Neuron (in vitro differentiated cells): Measurements from ENCODE around the gene AGXT.

Experiments
- H2AFZ ChIP-seq: one replicate; pipeline ENCODE4 v1.6.1; 2013; ENCODE audit warnings: low read depth, mild to moderate bottlenecking, inconsistent platforms, low read length, moderate library complexity
- H3K27me3 ChIP-seq: one replicate; pipeline ENCODE4 v1.6.1; 2013; ENCODE audit warnings: low read length; ENCODE audit not compliant: insufficient read depth
- H3K36me3 ChIP-seq: one replicate; pipeline ENCODE4 v1.6.1; 2013; ENCODE audit warnings: low read length; ENCODE audit not compliant: insufficient read depth
- H3K4me1 ChIP-seq: one replicate; pipeline ENCODE4 v1.6.1; 2013; ENCODE audit warnings: low read length; ENCODE audit not compliant: insufficient read depth
- H3K4me3 ChIP-seq: 2 replicates; pipeline ENCODE4 v1.5.1; 2013; ENCODE audit warnings: mild to moderate bottlenecking, low read length, moderate library complexity
- H3K9me3 ChIP-seq: one replicate; pipeline ENCODE4 v1.6.1; 2013; ENCODE audit warnings: low read length

AGXT gene

GRCh38 chr2:240868286-240869108 is at the start of gene AGXT:
Gene AGXT, plus strand, starts transcription at chr2:240868824. Its CDS starts 42 bp downstream, at chr2:240868866.
- Histone ChIP-seq H3K27me3 (peaks cover 18% of the 10 kb centered on the region), H3K9me3 (no peaks in the 10 kb centered on the region), H3K4me3 (no peak within 1 kb of the TSS), H3K36me3 (no peaks in the 10 kb centered on the region), H2AFZ (no peak within 1 kb of the TSS), H3K4me1 (peaks cover 8% of the 10 kb centered on the region)

GRCh38 chr2:240819126-240819857 is 49.3 kb upstream of the AGXT start:
- Histone ChIP-seq H3K4me3 (peak overlapping the region; percentile 89), H3K4me1 (peaks cover 21% of the 10 kb centered on the region), H3K9me3 (peaks cover 8% of the 10 kb centered on the region), H2AFZ (no peak overlapping the region), H3K27me3 (no peaks in the 10 kb centered on the region), H3K36me3 (peaks cover 7% of the 10 kb centered on the region)

- Histone ChIP-seq H2AFZ (peak within 1 kb of the TSS; percentile 95), H3K4me1 (peaks cover 25% of the 10 kb centered on the region), H3K36me3 (peaks cover 7% of the 10 kb centered on the region), H3K27me3 (no peaks in the 10 kb centered on the region), H3K4me3 (peak within 1 kb of the TSS; percentile 89), H3K9me3 (peaks cover 4% of the 10 kb centered on the region)
Measured at GRCh38 chr2:240819858-240820606, 48.6 kb upstream of the AGXT start, which contains the start of gene KIF1A. Gene KIF1A, minus strand, starts transcription at chr2:240820219. Its CDS starts 22,467 bp downstream, at chr2:240797752.

GRCh38 chr2:240820607-240821428 is 47.8 kb upstream of the AGXT start:
- Histone ChIP-seq H3K9me3 (peaks cover 3% of the 10 kb centered on the region), H3K36me3 (peaks cover 5% of the 10 kb centered on the region), H3K27me3 (no peaks in the 10 kb centered on the region), H3K4me3 (peak overlapping the region; percentile 89), H2AFZ (peak overlapping the region; percentile 95), H3K4me1 (peaks cover 25% of the 10 kb centered on the region)

- Histone ChIP-seq H3K4me1 (peaks cover 25% of the 10 kb centered on the region), H3K9me3 (peaks cover 3% of the 10 kb centered on the region), H3K4me3 (peak overlapping the region; percentile 89), H3K36me3 (no peaks in the 10 kb centered on the region), H2AFZ (peak overlapping the region; percentile 95), H3K27me3 (no peaks in the 10 kb centered on the region)
Measured at GRCh38 chr2:240821429-240821778, 47.2 kb upstream of the AGXT start.

- H2AFZ ChIP-seq = no peak overlapping the region
- no peaks in the 10 kb centered on the region for H3K36me3 ChIP-seq
- no peaks in the 10 kb centered on the region for H3K27me3 ChIP-seq
- H3K4me1 ChIP-seq = peaks cover 25% of the 10 kb centered on the region
- H3K9me3 ChIP-seq = peaks cover 4% of the 10 kb centered on the region
- no peak overlapping the region for H3K4me3 ChIP-seq
Measured at GRCh38 chr2:240822280-240822847, 46.3 kb upstream of the AGXT start.

- Histone ChIP-seq H3K36me3 (no peaks in the 10 kb centered on the region), H3K9me3 (peaks cover 4% of the 10 kb centered on the region), H2AFZ (no peak overlapping the region), H3K4me1 (peaks cover 19% of the 10 kb centered on the region), H3K4me3 (no peak overlapping the region), H3K27me3 (no peaks in the 10 kb centered on the region)
Measured at GRCh38 chr2:240823449-240824336, 44.9 kb upstream of the AGXT start.

- Histone ChIP-seq H3K4me1 (peaks cover 14% of the 10 kb centered on the region), H3K9me3 (peaks cover 4% of the 10 kb centered on the region), H3K36me3 (no peaks in the 10 kb centered on the region), H3K4me3 (no peak overlapping the region), H3K27me3 (no peaks in the 10 kb centered on the region), H2AFZ (no peak overlapping the region)
Measured at GRCh38 chr2:240825476-240825875, 43.1 kb upstream of the AGXT start.

GRCh38 chr2:240831594-240832204 is 36.9 kb upstream of the AGXT start:
- H3K9me3 ChIP-seq = no peaks in the 10 kb centered on the region
- peaks cover 3% of the 10 kb centered on the region for H3K27me3 ChIP-seq
- H3K4me3 ChIP-seq = peak overlapping the region; percentile 49
- H3K4me1 ChIP-seq = peaks cover 18% of the 10 kb centered on the region
- peak overlapping the region; percentile 92 for H2AFZ ChIP-seq
- H3K36me3 ChIP-seq = no peaks in the 10 kb centered on the region

- peak overlapping the region; percentile 92 for H2AFZ ChIP-seq
- H3K27me3 ChIP-seq = peaks cover 3% of the 10 kb centered on the region
- H3K36me3 ChIP-seq = no peaks in the 10 kb centered on the region
- H3K4me3 ChIP-seq = peak overlapping the region; percentile 49
- no peaks in the 10 kb centered on the region for H3K9me3 ChIP-seq
- H3K4me1 ChIP-seq = peaks cover 18% of the 10 kb centered on the region
Measured at GRCh38 chr2:240832205-240832727, 36.4 kb upstream of the AGXT start.

GRCh38 chr2:240832921-240833494 is 35.6 kb upstream of the AGXT start:
- Histone ChIP-seq H3K27me3 (peaks cover 3% of the 10 kb centered on the region), H3K4me3 (no peak overlapping the region)

More at GRCh38 chr2:240832921-240833494, 35.6 kb upstream of the AGXT start:
- no peaks in the 10 kb centered on the region for H3K9me3 ChIP-seq
- no peak overlapping the region for H2AFZ ChIP-seq
- H3K36me3 ChIP-seq = no peaks in the 10 kb centered on the region
- H3K4me1 ChIP-seq = peaks cover 18% of the 10 kb centered on the region
